ENCODE results near the gene BZW2.

DNA sequence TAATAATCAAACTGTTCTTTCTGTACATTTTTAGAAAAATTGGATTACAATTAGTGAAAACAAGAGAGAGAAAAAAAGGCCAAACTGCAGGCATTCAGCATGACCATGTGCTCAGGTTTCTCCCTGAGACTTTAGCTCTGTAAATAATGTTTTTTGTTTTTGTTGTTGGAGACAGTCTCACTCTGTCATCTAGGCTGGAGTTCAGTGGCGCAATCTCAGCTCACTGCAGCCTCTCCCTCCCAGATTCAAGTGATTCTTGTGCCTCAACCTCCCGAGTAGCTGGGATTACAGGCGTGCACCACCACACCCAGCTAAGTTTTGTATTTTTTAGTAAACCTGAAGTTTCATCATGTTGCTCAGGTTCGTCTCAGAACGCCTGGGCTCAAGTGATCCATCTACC is 23.0 kb downstream of the BZW2 start:
- TF ChIP-seq, protein P1, sequence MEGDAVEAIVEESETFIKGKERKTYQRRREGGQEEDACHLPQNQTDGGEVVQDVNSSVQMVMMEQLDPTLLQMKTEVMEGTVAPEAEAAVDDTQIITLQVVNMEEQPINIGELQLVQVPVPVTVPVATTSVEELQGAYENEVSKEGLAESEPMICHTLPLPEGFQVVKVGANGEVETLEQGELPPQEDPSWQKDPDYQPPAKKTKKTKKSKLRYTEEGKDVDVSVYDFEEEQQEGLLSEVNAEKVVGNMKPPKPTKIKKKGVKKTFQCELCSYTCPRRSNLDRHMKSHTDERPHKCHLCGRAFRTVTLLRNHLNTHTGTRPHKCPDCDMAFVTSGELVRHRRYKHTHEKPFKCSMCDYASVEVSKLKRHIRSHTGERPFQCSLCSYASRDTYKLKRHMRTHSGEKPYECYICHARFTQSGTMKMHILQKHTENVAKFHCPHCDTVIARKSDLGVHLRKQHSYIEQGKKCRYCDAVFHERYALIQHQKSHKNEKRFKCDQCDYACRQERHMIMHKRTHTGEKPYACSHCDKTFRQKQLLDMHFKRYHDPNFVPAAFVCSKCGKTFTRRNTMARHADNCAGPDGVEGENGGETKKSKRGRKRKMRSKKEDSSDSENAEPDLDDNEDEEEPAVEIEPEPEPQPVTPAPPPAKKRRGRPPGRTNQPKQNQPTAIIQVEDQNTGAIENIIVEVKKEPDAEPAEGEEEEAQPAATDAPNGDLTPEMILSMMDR (IDR thresholded peaks at IDR 0.05): no peak
- TF ChIP-seq POLR2A (IDR thresholded peaks at IDR 0.05) (no peak), EP300 (IDR thresholded peaks at IDR 0.05) (no peak)
